ENCODE results near the gene DNAH11.
"Not testable (repeated sequence)": the region's sequence is repeated elsewhere in the genome, so short reads cannot be mapped to it uniquely, and the experiment has no call there.

The DNAH11 gene

GRCh38 chr7:21718391-21718790 lies 175.6 kb downstream of the DNAH11 start:
- no peak for DNase-seq (ENCODE audit: low read depth)

- DNase-seq (ENCODE audit: low read depth) = no peak
These were observed 177.0 kb downstream of the DNAH11 start for GRCh38 chr7:21719846-21720245.

DNA sequence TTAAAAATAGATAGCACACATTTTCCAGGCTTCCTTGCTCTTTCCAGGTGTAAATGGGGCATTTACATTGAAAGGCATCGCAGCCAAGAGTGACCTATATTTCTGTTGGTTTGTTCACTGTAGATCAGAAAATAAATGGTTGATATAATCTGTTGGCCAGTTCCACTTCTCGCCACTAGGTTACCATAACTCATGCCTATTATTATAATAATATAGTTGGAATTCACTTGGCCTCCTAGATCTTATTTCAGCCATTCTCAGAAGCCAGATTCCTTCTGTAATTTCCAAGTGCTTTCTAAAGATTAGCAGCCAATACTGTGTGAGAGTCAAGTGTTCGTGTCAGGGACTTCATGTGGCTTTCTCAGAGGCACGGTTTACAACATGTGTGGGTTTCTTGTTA lies 179.5 kb downstream of the DNAH11 start:
- no peak for DNase-seq (ENCODE audit: low read depth)

- DNase-seq (ENCODE audit: low read depth) = no peak
These were observed 181.7 kb downstream of the DNAH11 start for GRCh38 chr7:21724562-21724961.

DNA sequence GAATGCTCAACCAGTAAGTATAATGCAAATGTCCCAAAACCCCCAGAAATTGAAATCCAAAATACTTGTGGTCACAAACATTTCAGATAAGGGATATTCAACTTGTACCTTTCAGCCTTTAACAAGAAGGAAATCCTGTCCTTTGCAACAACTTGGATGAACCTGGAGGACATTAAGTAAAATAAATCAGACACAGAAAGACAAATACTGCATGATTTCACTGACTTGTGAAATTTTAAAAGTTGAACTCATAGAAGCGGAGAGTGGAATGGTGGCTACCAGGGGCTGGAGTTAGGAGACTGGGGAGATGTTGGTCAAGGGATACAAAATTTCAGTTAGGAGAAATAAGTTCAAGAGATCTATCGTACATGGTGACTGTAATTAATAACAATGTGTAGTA lies 187.6 kb downstream of the DNAH11 start:
- DNase-seq (ENCODE audit: low read depth) = no peak

- no peak for DNase-seq (ENCODE audit: low read depth)
These were observed 189.1 kb downstream of the DNAH11 start for GRCh38 chr7:21731977-21732376.

- not testable (repeated sequence) for DNase-seq (ENCODE audit: low read depth)
These were observed 190.1 kb downstream of the DNAH11 start for GRCh38 chr7:21732956-21733355.

DNA sequence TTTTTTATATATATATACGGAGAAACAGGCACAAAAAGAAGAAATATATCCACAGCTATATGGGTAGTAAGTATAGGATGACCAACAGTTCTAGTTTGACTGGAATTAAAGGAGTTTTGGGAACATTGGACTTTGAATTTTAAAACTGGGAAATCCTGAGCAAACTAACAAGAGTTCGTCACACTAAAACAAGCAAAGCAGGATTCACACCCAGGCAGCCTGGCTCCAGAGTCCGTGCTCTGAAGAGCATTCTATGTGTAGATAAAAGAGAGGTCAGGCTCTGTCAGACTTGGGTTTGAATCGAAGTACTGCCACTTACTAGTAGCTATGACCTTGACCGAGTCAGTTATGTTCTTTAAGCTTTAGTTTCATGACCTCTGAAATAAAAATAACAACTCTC lies 191.0 kb downstream of the DNAH11 start:
- no peak for DNase-seq (ENCODE audit: low read depth)

DNA sequence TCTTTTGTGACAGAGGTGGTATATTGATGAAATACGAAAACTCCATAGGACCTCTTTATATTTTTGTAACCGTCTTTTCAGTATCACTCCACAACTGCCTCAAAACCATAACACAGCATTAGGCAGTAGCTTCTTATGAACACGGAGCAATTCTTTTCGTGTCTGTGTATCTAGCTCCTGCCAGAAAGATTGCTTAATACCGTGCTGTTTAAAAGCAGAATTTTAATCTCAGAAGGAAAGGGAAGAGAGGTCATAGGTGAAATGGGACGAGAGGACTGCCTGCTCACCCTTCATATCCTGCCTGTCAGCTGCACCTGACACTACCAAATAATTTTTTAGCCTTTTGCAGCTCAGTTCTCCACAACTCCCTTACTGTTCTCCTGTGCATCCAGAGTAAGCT lies 200.7 kb downstream of the DNAH11 start:
- no peak for DNase-seq (ENCODE audit: low read depth)

- no peak for DNase-seq (ENCODE audit: low read depth)
These were observed 204.1 kb downstream of the DNAH11 start for GRCh38 chr7:21746949-21747348.

GRCh38 chr7:21747806-21748205 lies 205.0 kb downstream of the DNAH11 start:
- no peak for DNase-seq (ENCODE audit: low read depth)

DNA sequence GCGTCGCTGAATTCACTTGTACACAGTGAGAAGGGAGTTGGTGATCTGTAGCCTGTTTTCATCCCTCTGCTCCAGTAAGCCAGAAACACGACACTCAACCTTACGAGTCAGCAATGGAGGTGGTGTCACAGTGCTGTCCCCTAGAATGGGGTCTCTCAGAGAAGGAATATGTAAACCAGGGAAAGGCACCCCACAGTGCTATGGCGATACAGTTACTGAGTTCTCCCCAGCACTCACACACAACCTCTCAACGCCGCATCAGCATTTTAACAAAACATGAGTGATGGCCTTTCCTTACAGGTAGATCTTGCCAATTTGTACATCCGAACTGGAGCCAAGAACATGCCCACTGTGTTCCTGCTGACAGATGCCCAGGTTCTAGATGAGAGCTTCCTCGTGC lies 206.5 kb downstream of the DNAH11 start:
- no peak for DNase-seq (ENCODE audit: low read depth)

DNA sequence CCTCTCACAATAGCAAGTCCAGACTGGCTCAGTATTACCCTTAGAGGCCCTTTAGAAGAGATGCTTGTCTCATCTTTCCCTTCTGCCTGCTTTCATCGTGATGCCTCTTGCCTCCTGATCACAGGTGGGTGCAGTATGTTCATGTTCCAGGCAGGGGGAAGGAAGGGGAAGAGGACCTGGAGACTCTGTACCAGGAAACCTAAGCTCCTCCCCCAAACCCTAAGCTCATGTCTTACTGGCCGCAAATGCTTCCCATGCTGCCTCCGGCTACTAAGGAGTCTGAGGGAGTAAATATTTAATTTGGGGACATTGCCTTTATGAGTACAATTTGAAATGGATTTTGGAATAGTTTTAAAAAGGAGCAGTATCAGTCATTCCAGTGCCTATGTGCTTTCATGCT lies 210.2 kb downstream of the DNAH11 start:
- DNase-seq (ENCODE audit: low read depth) = no peak

GRCh38 chr7:21754963-21755362 lies 212.1 kb downstream of the DNAH11 start:
- no peak for DNase-seq (ENCODE audit: low read depth)

- DNase-seq (ENCODE audit: low read depth) = no peak
These were observed 214.9 kb downstream of the DNAH11 start for GRCh38 chr7:21757537-21758282.

- no peak for DNase-seq (ENCODE audit: low read depth)
These were observed 215.4 kb downstream of the DNAH11 start for GRCh38 chr7:21758286-21758685.

DNA sequence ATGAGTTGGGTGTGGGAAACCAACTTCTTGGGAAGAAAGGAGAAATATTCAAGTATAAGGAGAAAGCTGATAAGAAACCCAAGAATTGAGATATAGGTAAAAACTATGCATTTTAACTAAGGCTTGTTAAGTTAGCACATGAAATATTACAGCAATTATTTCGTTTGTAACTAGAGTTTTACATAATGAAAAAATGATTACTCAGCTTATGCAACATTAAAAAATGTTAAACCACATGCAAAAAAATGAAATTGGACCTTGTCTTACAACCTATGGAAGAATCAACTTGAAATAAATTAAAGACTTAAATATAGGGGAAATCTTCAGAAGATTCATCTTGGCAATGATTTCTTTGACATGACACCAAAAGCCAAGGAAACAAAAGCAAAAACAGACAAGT lies 219.6 kb downstream of the DNAH11 start:
- no peak for DNase-seq (ENCODE audit: low read depth)

DNA sequence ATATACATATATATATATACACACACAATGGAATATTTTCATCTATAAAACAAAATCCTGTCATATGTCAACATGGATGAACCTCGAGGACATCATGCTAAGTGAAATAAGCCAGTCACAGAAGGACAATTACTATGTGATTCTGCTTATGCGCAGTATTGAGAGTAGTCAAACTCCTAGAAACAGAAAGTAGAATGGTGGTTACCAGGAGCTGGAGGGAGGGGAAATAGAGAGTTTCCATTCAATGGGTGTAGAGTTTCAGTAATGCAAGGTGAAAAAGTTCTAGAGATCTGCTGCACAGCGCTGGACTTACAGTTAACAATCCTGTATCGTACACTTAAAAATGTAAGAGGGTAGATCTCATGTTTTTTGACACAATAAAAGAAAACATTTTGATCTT lies 221.0 kb downstream of the DNAH11 start:
- DNase-seq (ENCODE audit: low read depth) = no peak

DNA sequence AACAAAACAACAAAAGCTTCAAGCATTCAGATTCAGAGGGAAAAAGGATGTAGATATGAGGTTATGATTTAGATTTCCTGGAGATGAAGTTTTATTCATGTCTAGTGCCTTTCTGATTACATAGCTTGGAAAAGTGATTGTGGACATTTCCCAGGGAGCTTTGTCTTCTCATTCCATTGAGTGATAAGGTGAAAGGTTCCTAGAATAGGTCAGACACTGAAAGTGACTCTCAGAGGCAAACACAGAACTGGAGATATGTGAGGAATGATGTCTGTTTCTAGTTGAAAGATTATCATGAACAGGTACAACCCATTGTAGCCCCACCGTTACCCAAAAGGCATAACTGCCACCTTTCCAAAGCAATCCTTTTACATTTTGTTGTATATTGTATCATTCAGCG lies 223.4 kb downstream of the DNAH11 start:
- no peak for DNase-seq (ENCODE audit: low read depth)

DNA sequence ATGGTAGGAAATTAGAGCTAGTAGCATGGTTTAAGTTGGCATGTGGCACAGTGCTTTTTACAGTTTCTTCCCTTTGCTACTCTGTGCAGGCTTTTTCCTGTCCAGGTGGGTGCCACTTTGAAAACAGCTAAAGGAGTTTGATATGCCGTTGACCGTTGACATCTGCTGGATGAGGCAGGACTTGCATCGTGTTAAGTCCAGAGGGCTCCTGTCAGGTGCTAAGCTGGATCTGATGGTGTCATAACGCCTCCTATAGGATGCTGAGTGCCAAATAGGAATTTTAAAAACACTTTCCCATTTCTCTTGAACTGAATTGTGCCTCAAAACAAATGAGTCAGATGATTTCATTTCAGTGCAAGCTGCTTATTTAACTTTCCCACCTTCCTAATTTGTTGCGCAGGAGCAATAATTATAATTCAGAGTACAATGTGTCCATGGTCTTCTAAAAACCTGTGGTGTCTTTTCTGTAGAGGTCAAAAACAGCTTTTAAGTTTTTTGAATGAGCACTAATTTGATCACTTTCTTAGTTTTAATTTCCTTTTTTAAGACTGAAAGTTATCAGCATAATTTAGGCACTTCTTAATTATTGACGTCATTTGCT lies 224.6 kb downstream of the DNAH11 start:
- no peak for DNase-seq (ENCODE audit: low read depth)

DNA sequence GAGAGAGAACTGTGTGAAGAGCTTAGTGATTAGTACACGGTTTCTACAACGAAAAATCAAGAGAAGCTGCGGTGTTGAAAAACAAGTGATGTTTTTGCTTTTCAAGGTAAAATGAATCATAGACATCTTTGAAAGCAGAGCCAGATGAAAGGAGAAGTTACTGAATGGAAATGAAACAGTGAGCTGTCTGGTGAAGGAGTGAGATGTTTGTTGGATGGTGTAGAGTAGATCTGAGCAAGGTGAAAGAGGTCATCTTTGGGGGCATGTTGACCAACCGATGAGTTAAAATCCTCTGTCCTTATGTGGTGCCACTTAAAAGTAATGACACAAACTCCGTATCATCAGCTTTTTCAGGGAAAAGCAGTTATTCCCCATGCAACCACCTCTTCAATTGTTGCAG lies 225.4 kb downstream of the DNAH11 start:
- DNase-seq (ENCODE audit: low read depth) = no peak

DNA sequence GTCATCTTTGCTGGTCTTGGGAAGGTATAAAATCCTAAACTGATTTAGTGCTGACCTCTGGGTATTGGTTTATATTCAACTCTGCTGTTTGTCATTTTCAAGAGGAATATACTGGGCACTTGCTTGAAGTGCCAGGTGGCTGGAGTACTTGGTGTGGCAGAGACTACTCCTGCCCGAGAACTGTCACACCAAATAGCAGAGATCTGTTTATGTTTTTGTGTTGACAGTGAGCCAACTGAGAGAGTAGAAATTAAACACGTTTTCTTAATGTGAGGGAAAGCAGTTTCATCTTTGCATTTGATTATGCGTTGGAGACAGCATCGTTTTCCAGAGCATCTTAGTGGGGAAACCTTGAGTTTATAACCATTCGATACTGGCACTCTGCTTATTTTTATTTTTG lies 228.4 kb downstream of the DNAH11 start:
- DNase-seq (ENCODE audit: low read depth) = no peak

- DNase-seq (ENCODE audit: low read depth) = no peak
These were observed 229.2 kb downstream of the DNAH11 start for GRCh38 chr7:21771906-21772610.
